Activated CD8-positive, alpha-beta memory T cell treated with anti-CD3 and anti-CD28 coated beads, Interleukin-2, amount 10 ng/mL, durations not matched to agents 7 days and 5 days (primary cell): ENCODE results near the gene TGM5. TPM values are rescaled to one million over a fixed set of nuclear protein-coding genes. Genes with fewer than 3 reads are reported as not detected.
"Not testable (repeated sequence)": the region's sequence is repeated elsewhere in the genome, so short reads cannot be mapped to it uniquely, and the experiment has no call there.

Source experiments
- ATAC-seq: fragments of 150-1000 bp; cut with Tn5 transposase; one replicate; pipeline ENCODE4 v1.10.0; 2021; ENCODE audit warnings: moderate library complexity
- CTCF ChIA-PET: fragments of 350-600 bp; sonication (Branson Sonifier 250); formaldehyde crosslinking; loops from one replicate; lab custom pipeline; 2021; ENCODE audit warnings: antibody characterized with exemption; lab: Charles Lee
- DNase-seq: peaks from one replicate; pipeline ENCODE4 v3.0.0-alpha.2; 2020
- H3K27ac Mint-ChIP-seq: one replicate; pipeline ENCODE4 v1.8.0; 2021; ENCODE audit warnings: mild to moderate bottlenecking, mixed read lengths
- H3K27me3 Mint-ChIP-seq: one replicate; pipeline ENCODE4 v1.8.0; 2021; ENCODE audit warnings: mixed read lengths
- H3K36me3 Mint-ChIP-seq: one replicate; pipeline ENCODE4 v1.8.0; 2021; ENCODE audit warnings: mild to moderate bottlenecking, mixed read lengths
- H3K4me1 Mint-ChIP-seq: one replicate; pipeline ENCODE4 v1.8.0; 2021; ENCODE audit warnings: mixed read lengths
- H3K4me3 Mint-ChIP-seq: one replicate; pipeline ENCODE4 v1.8.0; 2021; ENCODE audit warnings: mild to moderate bottlenecking, moderate library complexity, mixed read lengths
- H3K9me3 Mint-ChIP-seq: one replicate; pipeline ENCODE4 v1.8.0; 2022; ENCODE audit warnings: low read depth, mixed read lengths
- total RNA-seq, 2 experiments: library from RNA; stranded (reverse); gene quantifications; one replicate each; pipeline ENCODE4 v1.2.3, GENCODE V29; 2021

The TGM5 gene
- total RNA-seq, 2 experiments from 2014 or later: 0.91 to 1.1 TPM

- no peaks in the 10 kb centered on the region for H3K9me3 Mint-ChIP-seq
- no peak overlapping the region for H3K4me3 Mint-ChIP-seq
- CTCF ChIA-PET: no interaction called here
- DNase-seq (no peak), ATAC-seq (no peak)
- no peaks in the 10 kb centered on the region for H3K36me3 Mint-ChIP-seq
- no peak overlapping the region for H3K27ac Mint-ChIP-seq
- peaks cover 13% of the 10 kb centered on the region for H3K27me3 Mint-ChIP-seq
- peaks cover 4% of the 10 kb centered on the region for H3K4me1 Mint-ChIP-seq
Observed at GRCh38 chr15:43206054-43206453, 60.7 kb downstream of the TGM5 start.

- H3K4me1 Mint-ChIP-seq: peaks cover 17% of the 10 kb centered on the region
- H3K27ac Mint-ChIP-seq: no peak overlapping the region
Observed at GRCh38 chr15:43204016-43204901, 62.5 kb downstream of the TGM5 start.

GRCh38 chr15:43199945-43200488, 66.7 kb downstream of the TGM5 start:
- Mint-ChIP-seq H3K4me3 (no peak overlapping the region), H3K36me3 (peaks cover 21% of the 10 kb centered on the region), H3K27ac (no peak overlapping the region), H3K27me3 (no peaks in the 10 kb centered on the region), H3K4me1 (peaks cover 20% of the 10 kb centered on the region), H3K9me3 (no peaks in the 10 kb centered on the region)
- CTCF ChIA-PET: interaction anchor here (1.3 kb wide), 1 partner anchor 25 kb away, joined by 3 read pairs; no protein-coding TSS in a partner anchor
- ATAC-seq (peak; percentile 37), DNase-seq (peak; percentile 49)

More at GRCh38 chr15:43204016-43204901, 62.5 kb downstream of the TGM5 start:
- DNase-seq (peak; percentile 72), ATAC-seq (peak; percentile 73)
- no peaks in the 10 kb centered on the region for H3K36me3 Mint-ChIP-seq
- CTCF ChIA-PET: interaction anchor here (0.7 to 3.0 kb wide), 25 partner anchors 10 to 599 kb away, joined by 3 to 40 read pairs (median 4); partner anchors contain the start of genes EPB42 and TGM5
- peaks cover 13% of the 10 kb centered on the region for H3K27me3 Mint-ChIP-seq
- H3K4me3 Mint-ChIP-seq: no peak overlapping the region
- H3K9me3 Mint-ChIP-seq: no peaks in the 10 kb centered on the region

- no peak for ATAC-seq
- no peak overlapping the region for H3K27ac Mint-ChIP-seq
- peaks cover 16% of the 10 kb centered on the region for H3K4me1 Mint-ChIP-seq
- H3K9me3 Mint-ChIP-seq: no peaks in the 10 kb centered on the region
- H3K36me3 Mint-ChIP-seq: peaks cover 29% of the 10 kb centered on the region
- DNase-seq: no peak
- no peaks in the 10 kb centered on the region for H3K27me3 Mint-ChIP-seq
- no peak overlapping the region for H3K4me3 Mint-ChIP-seq
- CTCF ChIA-PET: no interaction called here
Observed at GRCh38 chr15:43198992-43199391, 67.7 kb downstream of the TGM5 start.

- H3K27me3 Mint-ChIP-seq, H3K27ac Mint-ChIP-seq, H3K4me3 Mint-ChIP-seq, CTCF ChIA-PET, H3K9me3 Mint-ChIP-seq, DNase-seq, ATAC-seq: not testable (repeated sequence)
- Mint-ChIP-seq H3K4me1 (peaks cover 16% of the 10 kb centered on the region), H3K36me3 (peaks cover 29% of the 10 kb centered on the region)
Observed at GRCh38 chr15:43198556-43198955, 68.2 kb downstream of the TGM5 start.

- H3K9me3 Mint-ChIP-seq, DNase-seq, CTCF ChIA-PET, H3K27me3 Mint-ChIP-seq, H3K4me3 Mint-ChIP-seq, H3K27ac Mint-ChIP-seq, ATAC-seq: not testable (repeated sequence)
- Mint-ChIP-seq H3K36me3 (peaks cover 34% of the 10 kb centered on the region), H3K4me1 (peaks cover 16% of the 10 kb centered on the region)
Observed at GRCh38 chr15:43197773-43198172, 69.0 kb downstream of the TGM5 start.

GRCh38 chr15:43196760-43197548, 69.8 kb downstream of the TGM5 start:
- Mint-ChIP-seq H3K9me3 (no peaks in the 10 kb centered on the region), H3K27me3 (no peaks in the 10 kb centered on the region), H3K36me3 (peaks cover 40% of the 10 kb centered on the region), H3K27ac (no peak overlapping the region), H3K4me3 (no peak overlapping the region), H3K4me1 (peaks cover 16% of the 10 kb centered on the region)
- CTCF ChIA-PET: interaction anchor here (0.6 to 5.9 kb wide), 2 partner anchors 7 to 1012 kb away, joined by 4 to 40 read pairs; no protein-coding TSS in a partner anchor
- DNase-seq (no peak), ATAC-seq (no peak)

- ATAC-seq: no peak
- DNase-seq: no peak
- no peak overlapping the region for H3K4me3 Mint-ChIP-seq
- no peaks in the 10 kb centered on the region for H3K9me3 Mint-ChIP-seq
- CTCF ChIA-PET: interaction anchor here (0.7 to 5.9 kb wide), 5 partner anchors 9 to 176 kb away, joined by 3 to 40 read pairs (median 5); partner anchors contain the start of gene CCNDBP1
- H3K36me3 Mint-ChIP-seq: peaks cover 56% of the 10 kb centered on the region
- H3K4me1 Mint-ChIP-seq: peaks cover 8% of the 10 kb centered on the region
- no peak overlapping the region for H3K27ac Mint-ChIP-seq
- H3K27me3 Mint-ChIP-seq: no peaks in the 10 kb centered on the region
Observed at GRCh38 chr15:43194795-43195194, 71.9 kb downstream of the TGM5 start.

GRCh38 chr15:43193710-43194109, 73.0 kb downstream of the TGM5 start:
- ATAC-seq: no peak

GRCh38 chr15:43190178-43190577, 76.5 kb downstream of the TGM5 start:
- Mint-ChIP-seq H3K36me3 (peaks cover 44% of the 10 kb centered on the region), H3K4me1 (peaks cover 32% of the 10 kb centered on the region), H3K4me3 (no peak overlapping the region), H3K27ac (no peak overlapping the region), H3K27me3 (no peaks in the 10 kb centered on the region), H3K9me3 (no peaks in the 10 kb centered on the region)
- ATAC-seq: no peak
- CTCF ChIA-PET: interaction anchor here (1.2 to 1.5 kb wide), 3 partner anchors 14 to 95 kb away, joined by 4 to 8 read pairs (median 6); no protein-coding TSS in a partner anchor
- no peak for DNase-seq

More at GRCh38 chr15:43193710-43194109, 73.0 kb downstream of the TGM5 start:
- peaks cover 63% of the 10 kb centered on the region for H3K36me3 Mint-ChIP-seq
- no peak for DNase-seq
- H3K27me3 Mint-ChIP-seq: no peaks in the 10 kb centered on the region
- H3K4me3 Mint-ChIP-seq: no peak overlapping the region
- CTCF ChIA-PET: interaction anchor here (1.8 to 5.9 kb wide), 3 partner anchors 8 to 92 kb away, joined by 5 to 40 read pairs (median 12); partner anchors contain the start of gene CCNDBP1
- no peak overlapping the region for H3K27ac Mint-ChIP-seq
- no peaks in the 10 kb centered on the region for H3K9me3 Mint-ChIP-seq
- H3K4me1 Mint-ChIP-seq: peaks cover 7% of the 10 kb centered on the region

- ATAC-seq: no peak
- CTCF ChIA-PET: interaction anchor here (1.3 kb wide), 2 partner anchors 14 to 96 kb away, joined by 4 to 5 read pairs; no protein-coding TSS in a partner anchor
- Mint-ChIP-seq H3K9me3 (no peaks in the 10 kb centered on the region), H3K27ac (no peak overlapping the region), H3K4me1 (peaks cover 38% of the 10 kb centered on the region), H3K4me3 (no peak overlapping the region), H3K27me3 (no peaks in the 10 kb centered on the region), H3K36me3 (peaks cover 37% of the 10 kb centered on the region)
- DNase-seq: no peak
Observed at GRCh38 chr15:43189296-43189695, 77.4 kb downstream of the TGM5 start.

GRCh38 chr15:43187544-43188155, 79.1 kb downstream of the TGM5 start:
- CTCF ChIA-PET: interaction anchor here (1.0 to 2.0 kb wide), 5 partner anchors 16 to 98 kb away, joined by 3 to 15 read pairs (median 5); no protein-coding TSS in a partner anchor
- Mint-ChIP-seq H3K4me1 (peaks cover 38% of the 10 kb centered on the region), H3K36me3 (peaks cover 35% of the 10 kb centered on the region), H3K27me3 (no peaks in the 10 kb centered on the region), H3K9me3 (no peaks in the 10 kb centered on the region), H3K27ac (peak overlapping the region; percentile 30), H3K4me3 (no peak overlapping the region)
- no peak for ATAC-seq
- no peak for DNase-seq
